Neutrophil (primary cell): Measurements from ENCODE around the gene SASS6.

Source experiments
- H3K27ac ChIP-seq: fragments of 200-600 bp; sonication (generic); 2 replicates; pipeline ENCODE4 v1.5.1; 2016; ENCODE audit warnings: mild to moderate bottlenecking, moderate library complexity
- H3K27me3 ChIP-seq: fragments of 200-600 bp; sonication (generic); 2 replicates; pipeline ENCODE4 v1.6.0; 2016; ENCODE audit warnings: mild to moderate bottlenecking
- H3K36me3 ChIP-seq: fragments of 200-600 bp; sonication (generic); 2 replicates; pipeline ENCODE4 v1.5.1; 2017
- H3K4me1 ChIP-seq, 2 experiments: fragments of 200-600 bp in 1 of 2; sonication (generic) in 1 of 2; 1 replicate in 1 of 2; 2 replicates in 1 of 2; pipeline versions ENCODE4 v1.5.1 to v1.6.1; 2013 to 2016; ENCODE audit warnings: low read depth in 1 of 2, low read length in 1 of 2, mild to moderate bottlenecking in 1 of 2, moderate library complexity in 1 of 2; ENCODE audit not compliant: control insufficient read depth in 1 of 2, insufficient read depth in 1 of 2
- H3K4me3 ChIP-seq, 2 experiments: fragments of 200-600 bp in 1 of 2; sonication (generic) in 1 of 2; 1 replicate in 1 of 2; 2 replicates in 1 of 2; pipeline ENCODE4 v1.5.1; 2013 to 2016; ENCODE audit warnings: low read depth in 1 of 2, low read length in 1 of 2, mild to moderate bottlenecking in 1 of 2, moderate library complexity in 1 of 2
- H3K9me3 ChIP-seq: fragments of 200-600 bp; sonication (generic); 2 replicates; pipeline ENCODE4 v1.5.1; 2016
- TF ChIP-seq, protein P1 (sequence below): fragments of 200-600 bp; sonication (generic); IDR thresholded peaks from 2 replicates; pipeline ENCODE4 v1.5.1; 2016; ENCODE audit warnings: antibody characterized with exemption

SASS6 gene

DNA sequence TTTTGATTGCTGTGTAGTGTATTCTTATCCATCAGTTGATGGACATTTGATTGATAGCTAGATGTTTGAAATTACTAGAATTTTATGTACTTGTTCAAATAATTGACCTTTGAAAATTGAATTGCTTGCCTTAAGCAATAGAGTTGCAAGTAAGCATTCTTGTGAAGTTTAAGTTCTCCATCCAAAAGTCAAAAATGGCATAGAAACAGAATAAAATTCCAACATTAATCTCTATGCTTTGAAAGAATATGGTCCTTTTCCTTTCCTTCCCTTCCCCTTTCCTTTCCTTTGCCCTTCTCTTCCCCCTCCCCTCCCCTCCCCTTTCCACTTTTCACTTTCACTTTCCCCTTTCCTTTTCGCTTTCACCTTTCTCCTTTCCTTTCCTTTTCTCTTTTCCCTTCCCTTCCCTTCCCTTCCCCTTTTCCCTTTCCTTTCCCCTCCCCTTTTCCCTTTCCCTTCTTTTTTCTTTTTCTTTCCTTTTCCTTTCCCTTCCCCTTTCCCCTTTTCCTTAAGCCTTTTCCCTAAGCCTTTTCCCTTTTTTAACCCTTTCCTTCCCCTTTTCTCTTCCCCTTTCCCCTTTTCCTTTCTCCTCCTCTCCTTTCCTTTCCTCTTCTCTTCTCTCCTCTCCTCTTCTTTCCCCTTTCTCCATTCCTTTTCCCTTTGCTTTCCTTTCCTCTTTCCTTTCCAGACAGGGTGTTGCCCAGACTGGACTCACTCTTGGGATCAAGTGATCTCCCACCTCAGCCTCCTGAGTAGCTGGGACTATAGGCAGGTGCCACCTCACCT, 67.4 kb downstream of the SASS6 start:
- H3K9me3 ChIP-seq = no peaks in the 10 kb centered on the region
- peaks cover 70% of the 10 kb centered on the region for H3K36me3 ChIP-seq
- H3K27me3 ChIP-seq = no peaks in the 10 kb centered on the region
- H3K4me3 ChIP-seq = no peak overlapping the region
- H3K27ac ChIP-seq = peak overlapping the region; percentile 40
- TF ChIP-seq, protein P1, sequence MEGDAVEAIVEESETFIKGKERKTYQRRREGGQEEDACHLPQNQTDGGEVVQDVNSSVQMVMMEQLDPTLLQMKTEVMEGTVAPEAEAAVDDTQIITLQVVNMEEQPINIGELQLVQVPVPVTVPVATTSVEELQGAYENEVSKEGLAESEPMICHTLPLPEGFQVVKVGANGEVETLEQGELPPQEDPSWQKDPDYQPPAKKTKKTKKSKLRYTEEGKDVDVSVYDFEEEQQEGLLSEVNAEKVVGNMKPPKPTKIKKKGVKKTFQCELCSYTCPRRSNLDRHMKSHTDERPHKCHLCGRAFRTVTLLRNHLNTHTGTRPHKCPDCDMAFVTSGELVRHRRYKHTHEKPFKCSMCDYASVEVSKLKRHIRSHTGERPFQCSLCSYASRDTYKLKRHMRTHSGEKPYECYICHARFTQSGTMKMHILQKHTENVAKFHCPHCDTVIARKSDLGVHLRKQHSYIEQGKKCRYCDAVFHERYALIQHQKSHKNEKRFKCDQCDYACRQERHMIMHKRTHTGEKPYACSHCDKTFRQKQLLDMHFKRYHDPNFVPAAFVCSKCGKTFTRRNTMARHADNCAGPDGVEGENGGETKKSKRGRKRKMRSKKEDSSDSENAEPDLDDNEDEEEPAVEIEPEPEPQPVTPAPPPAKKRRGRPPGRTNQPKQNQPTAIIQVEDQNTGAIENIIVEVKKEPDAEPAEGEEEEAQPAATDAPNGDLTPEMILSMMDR = no peak
- H3K4me1 ChIP-seq = peaks cover 0 to 3% of the 10 kb centered on the region in 2 experiments

DNA sequence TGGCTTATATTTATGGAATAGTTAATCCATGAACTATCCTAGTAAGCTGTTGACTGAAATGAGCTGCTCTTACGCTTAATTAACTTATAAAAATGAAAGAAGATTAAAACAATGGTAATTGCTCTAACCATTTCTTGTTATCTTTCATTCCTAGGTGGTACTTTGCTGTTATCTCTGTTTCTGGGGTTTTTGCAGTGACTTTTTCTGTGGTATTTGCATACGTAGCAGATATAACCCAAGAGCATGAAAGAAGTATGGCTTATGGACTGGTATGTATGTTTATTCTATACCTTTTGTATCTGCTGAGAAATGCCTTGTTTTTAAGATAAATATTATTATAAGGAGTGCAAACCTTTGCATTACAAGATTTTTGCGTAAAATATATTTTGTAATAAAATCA, 71.0 kb downstream of the SASS6 start:
- peaks cover 0 to 3% of the 10 kb centered on the region in 2 experiments for H3K4me1 ChIP-seq
- no peak overlapping the region for H3K4me3 ChIP-seq
- peaks cover 66% of the 10 kb centered on the region for H3K36me3 ChIP-seq
- TF ChIP-seq, protein P1 = no peak
- no peaks in the 10 kb centered on the region for H3K9me3 ChIP-seq
- H3K27ac ChIP-seq = no peak overlapping the region
- no peaks in the 10 kb centered on the region for H3K27me3 ChIP-seq

DNA sequence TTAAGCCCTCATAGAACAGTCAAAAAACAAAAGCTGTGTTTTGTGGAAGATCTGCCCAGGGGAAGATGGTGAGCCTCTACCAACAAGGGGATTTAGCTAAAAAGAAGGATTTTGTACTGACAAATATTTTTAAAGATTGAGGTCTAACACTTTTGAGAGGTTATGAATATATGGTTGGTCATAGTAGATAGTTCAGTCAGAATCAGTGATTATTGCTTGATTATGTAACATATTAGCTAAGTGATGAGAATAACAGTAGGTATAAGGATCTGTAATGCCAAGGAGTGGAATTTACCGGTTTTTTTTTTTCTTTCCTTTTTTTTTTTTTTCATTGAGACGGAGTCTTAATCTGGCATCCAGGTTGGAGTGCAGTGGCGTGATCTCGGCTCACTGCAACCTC, 79.0 kb downstream of the SASS6 start:
- Histone ChIP-seq H3K9me3 (no peaks in the 10 kb centered on the region), H3K4me3 (no peak overlapping the region), H3K4me1 (peaks cover 34 to 37% of the 10 kb centered on the region in 2 experiments), H3K36me3 (peaks cover 12% of the 10 kb centered on the region), H3K27ac (no peak overlapping the region), H3K27me3 (no peaks in the 10 kb centered on the region)
- TF ChIP-seq, protein P1 = no peak

DNA sequence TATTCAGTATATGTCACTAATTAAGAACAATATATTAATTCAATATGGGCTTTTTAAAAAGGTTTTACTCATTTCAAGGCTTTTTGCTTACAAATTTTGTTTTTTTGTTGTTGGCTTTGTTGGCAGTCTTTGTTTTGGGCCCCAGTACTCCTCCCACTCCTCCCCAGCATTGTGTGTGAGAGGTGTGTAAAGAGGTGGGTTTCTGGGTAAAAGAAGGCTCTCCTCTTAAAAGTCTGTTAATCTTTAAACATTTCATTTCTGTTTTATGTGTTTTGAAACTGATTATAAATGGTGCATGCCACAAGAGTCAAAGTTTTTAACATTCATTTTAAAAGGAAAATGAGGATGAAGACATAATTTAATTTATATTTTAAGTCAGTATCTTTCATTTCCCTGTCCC, 79.6 kb downstream of the SASS6 start:
- no peaks in the 10 kb centered on the region for H3K27me3 ChIP-seq
- H3K27ac ChIP-seq = no peak overlapping the region

DNA sequence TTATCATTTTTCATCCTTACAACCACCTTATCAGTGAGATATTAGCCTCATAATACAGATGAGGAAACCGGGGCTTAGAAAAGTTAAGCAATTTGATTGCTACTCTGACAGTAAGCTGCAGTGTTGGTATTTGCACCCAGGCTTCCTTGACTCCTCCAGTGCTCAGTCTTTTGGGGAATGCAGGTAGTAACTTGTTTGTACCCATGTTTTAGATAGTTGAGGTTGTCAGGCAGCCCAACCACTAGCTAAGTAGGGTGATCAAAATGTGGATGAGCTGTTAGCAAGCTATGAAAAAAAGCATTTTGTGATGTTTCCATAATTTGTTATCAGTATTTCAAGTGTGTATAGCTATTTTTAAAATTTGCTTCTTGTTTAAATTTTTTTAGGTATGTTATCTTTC, 80.8 kb downstream of the SASS6 start:
- TF ChIP-seq, protein P1 = no peak
- peaks cover 52 to 56% of the 10 kb centered on the region in 2 experiments for H3K4me1 ChIP-seq
- no peaks in the 10 kb centered on the region for H3K36me3 ChIP-seq
- no peaks in the 10 kb centered on the region for H3K27me3 ChIP-seq
- no peak overlapping the region for H3K4me3 ChIP-seq
- peak overlapping the region; percentile 81 for H3K27ac ChIP-seq
- H3K9me3 ChIP-seq = no peaks in the 10 kb centered on the region

More for the DNA sequence above, 79.6 kb downstream of the SASS6 start:
- H3K36me3 ChIP-seq = peaks cover 8% of the 10 kb centered on the region
- H3K4me1 ChIP-seq = peaks cover 40 to 43% of the 10 kb centered on the region in 2 experiments
- H3K9me3 ChIP-seq = no peaks in the 10 kb centered on the region
- H3K4me3 ChIP-seq = no peak overlapping the region
- TF ChIP-seq, protein P1 = no peak
